ENCODE data around the gene RGS14.

Gene RGS14

DNA sequence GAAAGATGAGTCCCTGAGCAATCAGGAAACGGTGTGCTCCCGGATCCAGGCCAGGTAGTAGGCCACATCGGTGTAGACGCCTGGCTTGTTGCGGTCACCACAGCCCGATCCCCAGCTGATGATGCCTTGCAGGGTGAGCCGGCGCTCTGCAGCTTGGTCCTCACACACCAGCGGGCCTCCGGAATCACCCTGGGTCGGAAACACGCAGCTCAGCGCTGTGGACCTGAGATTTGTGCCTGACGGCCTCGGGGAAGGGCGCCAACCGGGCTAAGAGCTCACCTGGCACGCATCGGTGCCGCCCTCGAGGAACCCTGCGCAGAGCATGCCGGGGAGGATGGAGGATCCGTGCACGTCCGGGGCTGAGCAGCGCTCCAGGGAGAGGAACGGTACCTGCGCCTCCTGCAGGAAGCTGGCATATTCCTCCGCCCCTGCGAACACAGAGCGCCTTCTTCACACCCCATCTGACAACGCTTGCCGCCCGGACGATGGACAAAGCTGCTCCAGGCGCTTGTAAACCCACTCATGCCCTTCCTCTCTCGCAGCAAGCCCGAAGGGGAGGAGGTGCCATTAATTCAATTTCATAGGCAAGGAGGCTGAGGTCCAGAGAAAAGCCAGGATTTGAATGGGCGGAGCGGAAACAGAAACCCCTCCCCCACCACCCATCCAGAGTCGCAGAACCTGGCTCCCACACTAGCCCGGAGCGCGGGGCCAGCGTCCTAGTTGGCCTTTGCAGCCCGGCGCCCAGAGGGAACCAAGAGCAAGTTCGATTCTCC is 44.7 kb downstream of the RGS14 start:
- Histone ChIP-seq H3K4me1 (ENCODE audit: control insufficient read depth in 1 of 2, insufficient read depth in 2 of 2, low read length in 2 of 2) (peaks cover 3 to 39% of the 10 kb centered on the region in 2 donors), H3K4me3 (ENCODE audit: low read depth in 1 of 2, low read length in 2 of 2) (peak overlapping the region in 1 of 2 donors; percentile 48), H3K36me3 (ENCODE audit: control insufficient read depth in 1 of 2, insufficient read depth in 2 of 2, low read length in 2 of 2) (no peaks in the 10 kb centered on the region), H3K9me3 (ENCODE audit: control insufficient read depth in 1 of 2, low read length in 2 of 2) (no peaks in the 10 kb centered on the region), H3K27me3 (ENCODE audit: low read depth, low read length) (peaks cover 41% of the 10 kb centered on the region), H3K27ac (ENCODE audit: low read length) (no peak overlapping the region)

DNA sequence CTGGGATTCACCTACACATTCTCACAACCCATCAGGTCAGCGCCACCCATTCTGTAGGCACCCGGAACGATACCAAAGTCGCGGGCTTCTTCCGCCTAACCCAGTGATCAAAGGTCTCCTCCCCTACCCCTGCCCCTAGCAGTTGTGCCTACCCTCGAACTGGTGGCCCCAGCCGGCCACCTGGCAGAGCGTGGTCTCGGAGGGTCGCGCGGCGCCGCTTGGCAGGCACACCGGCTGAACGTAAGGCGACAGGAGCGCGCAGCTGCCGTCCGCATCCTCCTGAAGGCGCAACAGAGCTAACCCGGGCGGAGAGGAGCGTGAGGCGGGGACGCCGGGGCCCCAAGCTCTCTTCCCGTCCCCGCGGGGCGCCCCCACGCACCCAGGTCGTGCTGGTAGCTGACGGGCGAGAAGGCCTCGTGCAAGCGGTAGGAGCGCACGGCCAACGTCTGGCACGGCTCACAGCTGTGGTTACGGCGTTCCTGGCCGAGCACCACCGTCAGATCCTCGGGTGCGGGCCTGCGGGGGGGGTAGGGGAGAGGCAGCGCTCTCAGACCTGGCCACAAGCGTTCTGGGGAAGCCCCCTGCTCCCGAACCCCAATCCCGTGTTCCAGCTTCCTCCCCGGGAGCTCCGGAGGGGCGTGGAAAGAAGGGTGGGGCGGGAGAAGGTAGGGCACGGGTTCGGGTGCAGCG is 45.5 kb downstream of the RGS14 start:
- peaks cover 41% of the 10 kb centered on the region for H3K27me3 ChIP-seq (ENCODE audit: low read depth, low read length)
- peak overlapping the region; percentile 48 to 69 for H3K4me3 ChIP-seq (ENCODE audit: low read depth in 1 of 2, low read length in 2 of 2)
- H3K27ac ChIP-seq (ENCODE audit: low read length) = no peak overlapping the region
- peaks cover 3 to 39% of the 10 kb centered on the region in 2 donors for H3K4me1 ChIP-seq (ENCODE audit: control insufficient read depth in 1 of 2, insufficient read depth in 2 of 2, low read length in 2 of 2)
- no peaks in the 10 kb centered on the region for H3K9me3 ChIP-seq (ENCODE audit: control insufficient read depth in 1 of 2, low read length in 2 of 2)
- H3K36me3 ChIP-seq (ENCODE audit: control insufficient read depth in 1 of 2, insufficient read depth in 2 of 2, low read length in 2 of 2) = no peaks in the 10 kb centered on the region

DNA sequence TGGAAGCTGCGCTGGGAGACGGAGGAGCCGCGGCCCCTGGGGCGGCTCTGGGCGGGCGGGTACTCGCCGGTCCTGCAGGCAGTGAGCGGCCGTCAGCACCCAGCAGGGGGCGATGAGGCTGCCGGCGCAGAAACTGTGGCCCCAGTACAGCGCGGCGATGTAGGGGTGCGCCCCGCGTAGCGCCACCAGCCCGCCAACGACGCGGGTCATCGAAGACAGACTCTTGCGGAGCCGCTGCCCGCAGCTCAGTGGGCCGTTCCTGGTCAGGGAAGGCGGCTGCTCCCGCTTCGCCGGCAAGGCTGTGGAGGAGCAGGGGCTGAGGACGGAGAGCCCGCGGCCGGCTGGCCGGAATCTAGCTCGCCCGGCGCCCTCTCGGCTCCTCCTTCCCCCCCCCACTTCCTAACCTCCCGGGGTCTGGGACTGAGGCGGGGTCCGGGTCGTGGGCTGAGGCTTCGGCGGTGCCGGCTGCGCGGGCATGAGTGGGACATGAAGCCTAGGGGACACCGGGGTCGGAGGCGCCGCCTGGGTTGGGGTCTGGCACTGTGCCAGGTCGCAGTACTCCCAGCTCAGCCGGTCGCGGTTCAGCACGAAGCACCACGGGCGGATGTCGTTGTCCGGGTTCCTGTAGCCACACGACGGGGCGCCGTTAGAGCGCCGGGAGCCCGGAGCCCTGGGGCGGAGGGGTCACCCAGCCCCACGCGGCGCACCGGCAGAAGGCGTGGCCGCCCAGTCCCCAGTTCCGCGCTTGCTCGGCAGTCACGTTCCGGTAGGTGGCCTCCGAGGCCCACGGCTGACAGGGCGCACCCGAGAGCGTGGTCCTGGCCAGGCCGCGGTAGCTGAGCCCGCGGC is 46.3 kb downstream of the RGS14 start:
- Histone ChIP-seq H3K9me3 (ENCODE audit: control insufficient read depth in 1 of 2, low read length in 2 of 2) (no peaks in the 10 kb centered on the region), H3K27me3 (ENCODE audit: low read depth, low read length) (peaks cover 41% of the 10 kb centered on the region), H3K4me3 (ENCODE audit: low read depth in 1 of 2, low read length in 2 of 2) (peak overlapping the region; percentile 48 to 69), H3K27ac (ENCODE audit: low read length) (no peak overlapping the region), H3K36me3 (ENCODE audit: control insufficient read depth in 1 of 2, insufficient read depth in 2 of 2, low read length in 2 of 2) (no peaks in the 10 kb centered on the region), H3K4me1 (ENCODE audit: control insufficient read depth in 1 of 2, insufficient read depth in 2 of 2, low read length in 2 of 2) (peaks cover 3 to 39% of the 10 kb centered on the region in 2 donors)

DNA sequence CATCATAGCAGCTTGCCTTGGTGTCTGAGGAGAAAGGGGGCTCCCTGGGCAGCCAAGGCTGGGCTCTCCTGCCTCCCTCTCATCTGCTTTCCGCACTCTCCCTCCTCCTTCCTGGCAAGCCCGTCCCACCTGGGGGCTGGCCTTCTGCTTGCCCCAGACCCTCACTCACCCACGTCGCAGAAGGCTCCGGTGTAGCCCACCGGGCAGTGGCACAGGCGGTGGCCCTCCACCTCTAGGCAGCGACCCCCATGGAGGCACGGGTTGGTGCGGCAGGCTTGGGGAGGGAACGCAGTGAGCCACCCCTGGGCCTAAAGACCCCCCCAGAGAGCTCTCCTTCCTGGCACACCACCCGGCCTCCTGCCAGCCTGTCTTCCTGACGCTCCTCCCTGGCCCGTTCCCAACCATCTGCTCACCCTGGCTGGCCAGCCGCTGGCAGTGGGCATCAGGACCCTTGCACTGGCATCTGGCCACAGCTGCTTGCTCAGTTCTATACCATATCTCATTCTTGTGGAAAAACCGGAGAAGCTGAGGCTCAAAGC is 47.0 kb downstream of the RGS14 start:
- H3K27ac ChIP-seq (ENCODE audit: low read length) = no peak overlapping the region
- H3K4me3 ChIP-seq (ENCODE audit: low read depth in 1 of 2, low read length in 2 of 2) = peak overlapping the region; percentile 48 to 69
- H3K27me3 ChIP-seq (ENCODE audit: low read depth, low read length) = peaks cover 37% of the 10 kb centered on the region
- no peaks in the 10 kb centered on the region for H3K9me3 ChIP-seq (ENCODE audit: control insufficient read depth in 1 of 2, low read length in 2 of 2)
- H3K36me3 ChIP-seq (ENCODE audit: control insufficient read depth in 1 of 2, insufficient read depth in 2 of 2, low read length in 2 of 2) = no peaks in the 10 kb centered on the region
- H3K4me1 ChIP-seq (ENCODE audit: control insufficient read depth in 1 of 2, insufficient read depth in 2 of 2, low read length in 2 of 2) = peaks cover 3 to 38% of the 10 kb centered on the region in 2 donors

DNA sequence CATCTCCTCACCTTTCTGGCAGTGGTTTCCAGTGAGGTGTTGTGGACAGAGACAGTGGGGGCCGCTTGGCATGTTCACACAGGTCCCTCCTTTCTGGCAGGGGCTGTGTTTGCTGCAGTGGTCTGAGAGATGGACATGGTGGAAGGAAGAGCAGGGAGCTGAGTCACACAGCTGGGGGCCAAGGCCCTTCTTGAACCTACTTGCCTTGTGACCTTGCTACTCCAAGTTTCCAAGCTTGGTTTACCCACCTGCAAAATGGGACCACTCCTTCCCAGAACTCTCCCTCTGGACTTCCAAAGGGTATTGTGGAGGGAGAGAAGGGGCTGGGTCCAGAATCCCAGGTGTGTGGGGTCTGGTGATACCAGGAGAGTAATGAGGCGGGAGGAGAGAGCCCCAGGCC is 47.6 kb downstream of the RGS14 start:
- Histone ChIP-seq H3K9me3 (ENCODE audit: control insufficient read depth in 1 of 2, low read length in 2 of 2) (no peaks in the 10 kb centered on the region), H3K27ac (ENCODE audit: low read length) (no peak overlapping the region), H3K4me1 (ENCODE audit: control insufficient read depth in 1 of 2, insufficient read depth in 2 of 2, low read length in 2 of 2) (peaks cover 3 to 32% of the 10 kb centered on the region in 2 donors), H3K4me3 (ENCODE audit: low read depth in 1 of 2, low read length in 2 of 2) (no peak overlapping the region), H3K36me3 (ENCODE audit: control insufficient read depth in 1 of 2, insufficient read depth in 2 of 2, low read length in 2 of 2) (no peaks in the 10 kb centered on the region), H3K27me3 (ENCODE audit: low read depth, low read length) (peaks cover 31% of the 10 kb centered on the region)

DNA sequence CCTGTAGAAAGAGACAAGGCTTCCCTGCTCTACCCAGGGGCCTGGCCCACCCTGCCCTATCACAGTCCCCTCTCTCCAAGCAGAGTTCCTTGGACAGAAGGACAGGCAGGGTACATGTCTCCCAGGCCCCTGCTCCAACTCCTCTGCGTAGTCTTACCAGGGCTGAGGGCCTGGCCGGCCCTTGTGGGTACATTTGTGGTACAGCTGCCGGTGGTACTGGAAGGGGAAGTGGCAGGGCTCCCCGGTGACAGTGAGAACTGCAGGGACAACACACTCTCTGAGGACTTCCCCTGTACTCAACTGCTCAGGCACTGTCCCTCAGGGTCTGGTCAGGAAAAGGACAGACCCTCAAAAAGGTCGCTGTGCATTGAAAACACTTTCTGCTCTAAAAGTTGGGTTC is 48.1 kb downstream of the RGS14 start:
- no peak overlapping the region for H3K27ac ChIP-seq (ENCODE audit: low read length)
- H3K36me3 ChIP-seq (ENCODE audit: control insufficient read depth in 1 of 2, insufficient read depth in 2 of 2, low read length in 2 of 2) = no peaks in the 10 kb centered on the region
- no peak overlapping the region for H3K4me3 ChIP-seq (ENCODE audit: low read depth in 1 of 2, low read length in 2 of 2)
- peaks cover 27% of the 10 kb centered on the region for H3K27me3 ChIP-seq (ENCODE audit: low read depth, low read length)
- H3K4me1 ChIP-seq (ENCODE audit: control insufficient read depth in 1 of 2, insufficient read depth in 2 of 2, low read length in 2 of 2) = peaks cover 3 to 28% of the 10 kb centered on the region in 2 donors
- no peaks in the 10 kb centered on the region for H3K9me3 ChIP-seq (ENCODE audit: control insufficient read depth in 1 of 2, low read length in 2 of 2)

DNA sequence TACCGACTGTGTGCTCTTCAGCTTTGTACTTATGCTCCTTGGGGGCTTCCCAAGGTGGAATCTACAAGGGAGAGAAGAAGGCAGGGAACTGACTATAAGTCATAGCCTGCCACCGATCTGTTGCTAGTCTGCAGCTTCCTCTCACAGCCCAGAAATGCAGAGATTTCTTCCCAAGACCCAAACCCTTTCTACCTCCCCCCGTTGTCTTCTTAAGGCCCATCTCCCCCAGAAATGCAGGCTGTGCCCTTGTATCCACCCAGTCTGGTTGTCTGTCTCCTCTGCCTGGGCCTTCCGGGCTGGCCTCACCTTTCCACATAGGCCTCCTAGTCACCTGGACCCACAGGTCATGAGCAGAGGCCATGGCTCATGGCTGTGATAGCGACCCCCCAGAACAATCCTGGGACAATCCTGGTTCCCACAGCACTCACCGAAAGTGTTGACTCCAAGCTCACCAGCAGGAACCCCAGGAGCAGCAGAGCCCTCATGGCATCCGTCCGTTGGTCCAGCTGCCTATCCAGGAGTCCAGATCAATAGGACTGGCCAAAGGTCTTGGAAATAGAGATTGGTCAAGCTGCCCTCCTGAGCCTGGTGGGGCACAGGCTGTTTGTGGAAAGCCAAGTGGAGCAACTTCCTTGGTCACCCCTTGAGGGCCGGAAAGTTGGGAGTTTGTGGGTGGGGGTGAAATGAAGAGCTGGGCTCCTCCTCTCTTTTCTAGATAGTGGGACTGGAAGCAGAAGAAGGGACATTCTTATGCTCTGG is 51.5 kb downstream of the RGS14 start, which contains the start of gene F12:
Gene F12 (minus strand): TSS at position 522 of the 759 bp plus-strand sequence. CDS start 37 bp downstream, at position 485.
- peaks cover 0 to 6% of the 10 kb centered on the region in 2 donors for H3K4me1 ChIP-seq (ENCODE audit: control insufficient read depth in 1 of 2, insufficient read depth in 2 of 2, low read length in 2 of 2)
- H3K27ac ChIP-seq (ENCODE audit: low read length) = no peak within 1 kb of the TSS
- H3K27me3 ChIP-seq (ENCODE audit: low read depth, low read length) = no peaks in the 10 kb centered on the region
- no peaks in the 10 kb centered on the region for H3K36me3 ChIP-seq (ENCODE audit: control insufficient read depth in 1 of 2, insufficient read depth in 2 of 2, low read length in 2 of 2)
- no peaks in the 10 kb centered on the region for H3K9me3 ChIP-seq (ENCODE audit: control insufficient read depth in 1 of 2, low read length in 2 of 2)
- no peak within 1 kb of the TSS for H3K4me3 ChIP-seq (ENCODE audit: low read depth in 1 of 2, low read length in 2 of 2)

DNA sequence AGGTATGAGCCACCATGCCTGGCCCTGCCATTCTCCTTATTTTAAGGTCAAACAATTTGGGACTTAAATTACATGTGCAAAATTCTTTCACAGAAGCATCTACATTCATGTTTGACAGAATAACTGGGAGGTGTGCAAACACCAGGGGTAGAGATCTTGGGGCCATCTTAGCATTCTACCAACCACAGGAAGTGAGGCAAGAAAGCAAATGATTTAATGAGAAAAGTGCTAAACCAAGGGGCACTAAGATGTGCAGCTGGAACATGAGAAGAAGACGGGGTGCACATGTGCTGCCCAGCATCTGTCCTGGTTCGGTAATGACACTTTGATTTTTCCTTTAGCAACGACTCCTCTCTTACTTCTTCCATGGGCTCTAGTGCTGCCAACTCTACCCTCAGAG is 52.9 kb downstream of the RGS14 start:
- Histone ChIP-seq H3K4me3 (ENCODE audit: low read depth in 1 of 2, low read length in 2 of 2) (no peak overlapping the region), H3K4me1 (ENCODE audit: control insufficient read depth in 1 of 2, insufficient read depth in 2 of 2, low read length in 2 of 2) (no peaks in the 10 kb centered on the region), H3K27ac (ENCODE audit: low read length) (no peak overlapping the region), H3K27me3 (ENCODE audit: low read depth, low read length) (no peaks in the 10 kb centered on the region), H3K36me3 (ENCODE audit: control insufficient read depth in 1 of 2, insufficient read depth in 2 of 2, low read length in 2 of 2) (no peaks in the 10 kb centered on the region), H3K9me3 (ENCODE audit: control insufficient read depth in 1 of 2, low read length in 2 of 2) (no peaks in the 10 kb centered on the region)

DNA sequence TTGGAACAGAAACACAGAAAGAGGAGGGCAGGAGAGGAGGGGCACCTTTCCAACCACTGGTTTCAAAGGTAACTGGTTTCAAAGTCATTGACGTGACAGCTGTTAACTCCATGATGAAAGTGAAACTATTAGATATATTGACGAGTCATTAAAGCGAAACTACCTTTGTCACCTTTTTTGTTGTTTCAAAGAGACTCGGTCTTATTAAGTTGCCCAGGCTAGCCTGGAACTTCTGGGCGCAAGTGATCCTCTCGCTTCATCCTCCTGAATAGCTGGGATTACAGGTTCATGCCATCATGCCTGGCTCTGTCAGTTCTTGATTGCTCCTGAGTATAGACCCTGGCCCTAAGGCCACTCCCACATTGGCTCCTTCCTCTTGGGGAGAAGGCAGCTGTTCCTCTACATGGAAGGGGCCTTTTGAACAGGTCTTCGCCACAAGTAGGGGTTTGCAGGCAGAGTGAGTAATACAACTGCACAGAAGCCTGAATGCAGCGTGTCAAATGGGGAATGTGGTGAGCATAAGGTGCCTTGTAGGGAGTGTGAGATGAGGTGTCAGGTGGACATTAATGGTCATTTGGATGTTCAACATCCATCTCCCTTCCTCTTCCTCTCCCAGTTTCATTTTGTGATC is 55.0 kb downstream of the RGS14 start:
- Histone ChIP-seq H3K36me3 (ENCODE audit: control insufficient read depth in 1 of 2, insufficient read depth in 2 of 2, low read length in 2 of 2) (no peaks in the 10 kb centered on the region), H3K4me1 (ENCODE audit: control insufficient read depth in 1 of 2, insufficient read depth in 2 of 2, low read length in 2 of 2) (peaks cover 0 to 5% of the 10 kb centered on the region in 2 donors), H3K27me3 (ENCODE audit: low read depth, low read length) (no peaks in the 10 kb centered on the region), H3K9me3 (ENCODE audit: control insufficient read depth in 1 of 2, low read length in 2 of 2) (no peaks in the 10 kb centered on the region), H3K27ac (ENCODE audit: low read length) (no peak overlapping the region), H3K4me3 (ENCODE audit: low read depth in 1 of 2, low read length in 2 of 2) (peak overlapping the region in 1 of 2 donors; percentile 8)

DNA sequence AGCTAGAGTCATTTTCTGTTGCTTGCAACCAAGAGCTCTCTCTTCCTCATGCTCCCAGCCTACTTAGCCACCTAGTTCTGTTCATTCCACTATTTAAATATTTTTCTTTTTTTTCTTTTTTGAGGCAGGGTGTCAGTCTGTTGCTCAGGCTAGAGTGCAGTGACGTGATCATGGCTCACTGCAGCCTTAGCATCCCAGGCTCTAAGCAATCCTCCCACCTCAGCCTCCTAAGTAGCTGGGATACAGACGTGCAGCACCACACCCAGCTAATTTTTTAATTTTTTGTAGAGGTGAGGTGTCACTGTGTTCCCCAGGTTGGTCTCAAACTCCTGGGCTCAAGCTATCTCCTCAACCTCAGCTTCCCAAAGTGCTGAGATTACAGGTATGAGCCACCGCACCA is 56.8 kb downstream of the RGS14 start:
- Histone ChIP-seq H3K4me3 (ENCODE audit: low read depth in 1 of 2, low read length in 2 of 2) (no peak overlapping the region), H3K27me3 (ENCODE audit: low read depth, low read length) (no peaks in the 10 kb centered on the region), H3K4me1 (ENCODE audit: control insufficient read depth in 1 of 2, insufficient read depth in 2 of 2, low read length in 2 of 2) (peaks cover 0 to 5% of the 10 kb centered on the region in 2 donors), H3K36me3 (ENCODE audit: control insufficient read depth in 1 of 2, insufficient read depth in 2 of 2, low read length in 2 of 2) (no peaks in the 10 kb centered on the region), H3K9me3 (ENCODE audit: control insufficient read depth in 1 of 2, low read length in 2 of 2) (no peaks in the 10 kb centered on the region), H3K27ac (ENCODE audit: low read length) (no peak overlapping the region)
